Endothelial cell of umbilical vein (primary cell): ENCODE data around the gene OR2D2. TPM values are rescaled to one million over a fixed set of nuclear protein-coding genes. Genes with fewer than 3 reads are reported as not detected.

Experiments used
- BruUV-seq: library from RNA; stranded (reverse); fragments of 400-500 nt; replicated peaks from 2 replicates; lab custom pipeline; 2021; lab: Mats Ljungman, UMichigan
- CTCF ChIA-PET: fragments of 300-600, 350-600 bp; sonication (Branson Sonifier 250); formaldehyde crosslinking; loops from one replicate; lab custom pipeline; 2021; ENCODE audit warnings: antibody characterized with exemption, inconsistent platforms; lab: Charles Lee
- POLR2A ChIA-PET: fragments of 300-600, 350-600 bp; sonication (Branson Sonifier 250); formaldehyde crosslinking; loops from one replicate; lab custom pipeline; 2021; ENCODE audit warnings: antibody characterized with exemption, inconsistent platforms; lab: Charles Lee
- DNase-seq: peaks from one replicate; pipeline ENCODE4 v3.0.0-alpha.2; 2011; ENCODE audit warnings: low read depth, low spot score
- FAIRE-seq: peaks from 2 replicates; lab custom pipeline; 2011; peaks lifted over from hg19 to GRCh38; lab: Jason Lieb, UNC
- H2AFZ ChIP-seq: 2 replicates; pipeline ENCODE4 v1.6.0; 2012; ENCODE audit warnings: low read depth, low read length, control low read depth, inconsistent platforms
- H3K27ac ChIP-seq: 2 replicates; pipeline ENCODE4 v1.5.1; 2011; ENCODE audit warnings: low read depth, mild to moderate bottlenecking, control low read depth, low read length, moderate library complexity; ENCODE audit not compliant: insufficient read depth
- H3K27me3 ChIP-seq, 2 experiments: 2 replicates each; pipeline versions ENCODE4 v1.6.0 to v1.6.1; 2011; ENCODE audit warnings: low read length in 2 of 2, mixed read lengths in 1 of 2; ENCODE audit not compliant: control insufficient read depth in 2 of 2, insufficient read depth in 2 of 2
- H3K36me3 ChIP-seq, 2 experiments: 2 replicates in 1 of 2; 3 replicates in 1 of 2; pipeline ENCODE4 v1.5.1; 2011; ENCODE audit warnings: low read length in 2 of 2, mild to moderate bottlenecking in 1 of 2, moderate library complexity in 1 of 2; ENCODE audit not compliant: control insufficient read depth in 2 of 2, insufficient read depth in 2 of 2; ENCODE audit errors: extremely low read depth in 1 of 2
- H3K4me1 ChIP-seq: 3 replicates; pipeline ENCODE4 v1.5.1; 2011; ENCODE audit warnings: mild to moderate bottlenecking, low read length; ENCODE audit not compliant: control insufficient read depth, insufficient read depth; ENCODE audit errors: extremely low read depth
- H3K4me2 ChIP-seq: 2 replicates; pipeline ENCODE4 v1.6.1; 2011; ENCODE audit warnings: low read length, control low read depth, mixed read lengths; ENCODE audit not compliant: insufficient read depth
- H3K4me3 ChIP-seq, 3 experiments: fragments of 200-600 bp in 1 of 3; sonication (generic), shearing (Covaris generic) in 1 of 3; replicated peaks in 1 of 3; 2 replicates each; pipeline ENCODE4 v1.5.1; 2011 to 2016; ENCODE audit warnings: control low read depth in 3 of 3, low read length in 3 of 3, mild to moderate bottlenecking in 2 of 3, inconsistent platforms in 1 of 3, low read depth in 1 of 3, moderate library complexity in 1 of 3; ENCODE audit not compliant: insufficient read depth in 1 of 3
- H3K79me2 ChIP-seq: 2 replicates; pipeline ENCODE4 v1.6.0; 2012; ENCODE audit warnings: low read length, inconsistent platforms; ENCODE audit not compliant: control insufficient read depth, insufficient read depth
- H3K9ac ChIP-seq: replicated peaks from 2 replicates; pipeline ENCODE3; 2011; ENCODE audit warnings: low read length, control low read depth; ENCODE audit not compliant: insufficient read depth; ENCODE audit errors: extremely low read depth
- H3K9me1 ChIP-seq: replicated peaks from 3 replicates; pipeline ENCODE4 v1.6.0; 2011; ENCODE audit warnings: mild to moderate bottlenecking, low read length; ENCODE audit not compliant: control insufficient read depth, insufficient read depth; ENCODE audit errors: extremely low read depth
- H3K9me3 ChIP-seq: replicated peaks from 2 replicates; pipeline ENCODE4 v1.5.1; 2012; ENCODE audit warnings: low read length, inconsistent platforms; ENCODE audit not compliant: control insufficient read depth, insufficient read depth
- H4K20me1 ChIP-seq: replicated peaks from 2 replicates; pipeline ENCODE3; 2011; ENCODE audit warnings: mild to moderate bottlenecking, low read length; ENCODE audit not compliant: control insufficient read depth, insufficient read depth; ENCODE audit errors: extremely low read depth
- CTCF ChIP-seq, 2 donors: IDR thresholded peaks; 1 replicate in 1 of 2; 2 replicates in 1 of 2; pipeline ENCODE4 v1.5.1; 2011; ENCODE audit warnings: low read length in 2 of 2, mild to moderate bottlenecking in 2 of 2, moderate library complexity in 2 of 2, control low read depth in 1 of 2, inconsistent platforms in 1 of 2, low read depth in 1 of 2; ENCODE audit not compliant: insufficient read depth in 1 of 2; ENCODE audit errors: extremely low read depth in 1 of 2
- EZH2 ChIP-seq: IDR thresholded peaks from 2 replicates; pipeline ENCODE4 v1.6.1; 2012; ENCODE audit warnings: borderline replicate concordance, low read depth, mild to moderate bottlenecking, moderate library complexity, low read length, inconsistent platforms; ENCODE audit not compliant: severe bottlenecking
- FOS ChIP-seq: IDR thresholded peaks from 2 replicates; pipeline ENCODE4 v1.6.1; 2011; ENCODE audit warnings: mild to moderate bottlenecking, low read length, moderate library complexity, borderline replicate concordance; ENCODE audit not compliant: insufficient read depth
- GATA2 ChIP-seq: IDR thresholded peaks from 2 replicates; pipeline ENCODE4 v1.7.0; 2011; ENCODE audit warnings: low read depth, mild to moderate bottlenecking, moderate library complexity, mixed read lengths, low read length; ENCODE audit not compliant: insufficient read length, insufficient read depth
- JUN ChIP-seq: IDR thresholded peaks from 2 replicates; pipeline ENCODE4 v1.6.1; 2011; ENCODE audit warnings: borderline replicate concordance, low read depth; ENCODE audit not compliant: insufficient read length, insufficient read depth
- MYC ChIP-seq: IDR thresholded peaks from one replicate; pipeline ENCODE4 v1.6.1; 2011; ENCODE audit warnings: mild to moderate bottlenecking, low read depth, low read length
- POLR2A ChIP-seq: IDR thresholded peaks from 2 replicates; pipeline ENCODE4 v1.6.1; 2012; ENCODE audit warnings: low read depth, mild to moderate bottlenecking, control low read depth, low read length
- POLR2AphosphoS5 ChIP-seq: IDR thresholded peaks from 2 replicates; pipeline ENCODE4 v1.6.1; 2012; ENCODE audit warnings: low read depth, mild to moderate bottlenecking, control low read depth, low read length, moderate library complexity; ENCODE audit not compliant: insufficient read depth
- dilution Hi-C: fragments of 300-500 bp; cut with MboI; formaldehyde crosslinking; loops from one replicate; pipeline ENCODE4 v1.15.0; 2019; ENCODE audit warnings: low sequenced_read_pairs; ENCODE audit not compliant: extremely low pct_ligation_motif_present
- intact Hi-C: fragments of 100-400 bp; cut with micrococcal nuclease; formaldehyde crosslinking; loops from one replicate; pipeline ENCODE4 v1.10.0; 2022
- polyA plus RNA-seq, 4 experiments: library from polyadenylated mRNA; depleted of rRNA in 3 of 4; stranded (reverse) in 3 of 4; unstranded in 1 of 4; fragments of >200 nt; gene quantifications; 2 replicates each; pipeline versions ENCODE4 v1.2.1 to v1.2.3, GENCODE V29; 2011 to 2012; ENCODE audit warnings: missing spikeins in 1 of 4
- total RNA-seq: library from RNA; stranded (reverse); gene quantifications from 2 replicates; pipeline ENCODE4 v1.2.3, GENCODE V29; 2021
- TF ChIP-seq, protein P1 (sequence below): IDR thresholded peaks from 2 replicates; pipeline ENCODE4 v1.6.1; 2011; ENCODE audit not compliant: insufficient read depth, insufficient read length

The OR2D2 gene
- total and polyA plus RNA-seq, 2 donors (not counting 3 experiments of a cell fraction or from before 2014, with no cell fraction given), result 0.08 to 0.31 TPM

GRCh38 chr11:6895010-6895409, 2.7 kb upstream of the OR2D2 start:
- Histone ChIP-seq H4K20me1 (no peaks in the 10 kb centered on the region), H3K9ac (no peak overlapping the region), H3K79me2 (no peaks in the 10 kb centered on the region), H3K4me1 (no peaks in the 10 kb centered on the region), H3K4me2 (no peak overlapping the region), H3K4me3 (no peak overlapping the region), H3K9me1 (no peaks in the 10 kb centered on the region), H3K36me3 (no peaks in the 10 kb centered on the region), H3K9me3 (no peaks in the 10 kb centered on the region), H3K27me3 (no peaks in the 10 kb centered on the region), H2AFZ (no peak overlapping the region), H3K27ac (no peak overlapping the region)
- FAIRE-seq, result no peak
- DNase-seq, result no peak
- dilution Hi-C loops, result no loop called here
- intact Hi-C loops, result no loop called here
- CTCF ChIA-PET, result no interaction called here
- no TSS peak for BruUV-seq
- TF ChIP-seq, protein P1, sequence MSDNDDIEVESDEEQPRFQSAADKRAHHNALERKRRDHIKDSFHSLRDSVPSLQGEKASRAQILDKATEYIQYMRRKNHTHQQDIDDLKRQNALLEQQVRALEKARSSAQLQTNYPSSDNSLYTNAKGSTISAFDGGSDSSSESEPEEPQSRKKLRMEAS, result no peak
- TF ChIP-seq POLR2AphosphoS5, result no peak
- no peak for TF ChIP-seq MYC
- TF ChIP-seq FOS, result no peak
- TF ChIP-seq GATA2, result no peak
- no peak for TF ChIP-seq EZH2
- no peak for TF ChIP-seq CTCF (IDR thresholded peaks at IDR 0.05; ENCODE audit: extremely low read depth in 1 of 2, insufficient read depth in 1 of 2, low read depth in 1 of 2, low read length in 2 of 2)
- no peak for TF ChIP-seq POLR2A
- no peak for TF ChIP-seq JUN
- POLR2A ChIA-PET, result no interaction called here
